ENCODE results near the gene ACVR1C.

ACVR1C gene

DNA sequence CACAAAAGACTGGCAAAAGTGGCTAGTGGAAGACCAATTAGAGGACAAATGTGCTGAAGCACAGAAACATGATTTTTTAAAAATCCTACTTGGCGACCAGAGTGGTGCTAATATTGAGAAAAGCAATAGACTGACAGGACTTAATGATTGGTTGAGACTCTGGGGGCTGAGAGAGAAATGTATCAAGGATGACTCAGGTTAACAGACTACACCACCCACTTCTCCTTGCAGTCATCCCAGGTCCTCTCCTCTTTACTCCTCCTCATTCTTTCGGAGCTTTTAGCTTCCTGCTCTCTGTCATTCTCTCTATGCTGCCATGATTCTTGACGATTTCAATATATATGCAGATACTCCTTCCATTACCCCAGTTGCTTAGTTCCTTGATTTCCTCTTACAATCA, 130.2 kb downstream of the ACVR1C start:
- Histone ChIP-seq H3K4me3 (no peak overlapping the region), H3K9ac (ENCODE audit: insufficient read length) (no peak overlapping the region), H3K36me3 (ENCODE audit: insufficient read depth, low read length) (no peaks in the 10 kb centered on the region), H3K9me3 (ENCODE audit: low read depth, low read length) (no peaks in the 10 kb centered on the region), H3K27ac (no peak overlapping the region)
- TF ChIP-seq FOXP2 (optimal IDR thresholded peaks at IDR 0.05; ENCODE audit: control extremely low read depth, extremely low read length, insufficient read depth), result no peak
- no peak for TF ChIP-seq POLR2AphosphoS5 (IDR thresholded peaks at IDR 0.05; ENCODE audit: borderline replicate concordance, low read depth, low read length)
- no peak for TF ChIP-seq EZH2 (IDR thresholded peaks at IDR 0.05)
- no peak for DNase-seq (ENCODE audit: low read depth, low spot score)

DNA sequence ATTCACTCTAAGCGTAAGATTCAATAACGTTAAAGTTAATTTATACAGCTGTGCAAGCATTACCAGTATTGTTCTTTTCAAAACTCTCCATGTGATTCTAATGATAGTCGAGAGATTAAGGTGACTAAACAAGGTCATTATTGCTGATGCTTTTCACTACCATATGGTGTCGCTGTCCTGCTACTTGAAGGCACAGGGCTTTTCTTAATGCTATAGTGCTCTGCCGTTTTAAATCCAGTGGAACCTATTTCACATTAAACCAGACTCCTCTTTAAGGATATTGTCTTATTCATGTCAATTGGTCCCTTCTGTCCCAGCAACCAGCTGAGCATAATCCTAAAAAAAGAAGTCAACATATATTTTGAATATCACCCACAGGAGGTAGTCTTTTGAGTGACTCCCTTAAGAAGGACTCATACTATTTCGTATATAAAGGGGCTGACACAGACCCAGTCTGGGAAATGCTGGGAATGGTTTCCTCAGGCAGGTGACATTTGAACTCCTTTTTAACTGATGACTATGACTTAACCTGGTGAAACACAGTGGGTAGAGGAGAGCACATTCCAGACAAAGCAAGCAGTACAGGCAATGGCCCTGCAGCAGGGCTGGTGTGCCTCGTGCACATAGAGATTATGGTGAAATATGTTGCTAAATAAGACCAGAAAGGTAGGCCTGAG, 130.9 kb downstream of the ACVR1C start:
- Histone ChIP-seq H3K4me3 (no peak overlapping the region), H3K27ac (no peak overlapping the region), H3K36me3 (ENCODE audit: insufficient read depth, low read length) (no peaks in the 10 kb centered on the region), H3K9me3 (ENCODE audit: low read depth, low read length) (no peaks in the 10 kb centered on the region), H3K9ac (ENCODE audit: insufficient read length) (no peak overlapping the region)
- no peak for DNase-seq (ENCODE audit: low read depth, low spot score)
- TF ChIP-seq FOXP2 (optimal IDR thresholded peaks at IDR 0.05; ENCODE audit: control extremely low read depth, extremely low read length, insufficient read depth) (no peak), EZH2 (IDR thresholded peaks at IDR 0.05) (no peak), POLR2AphosphoS5 (IDR thresholded peaks at IDR 0.05; ENCODE audit: borderline replicate concordance, low read depth, low read length) (no peak)

DNA sequence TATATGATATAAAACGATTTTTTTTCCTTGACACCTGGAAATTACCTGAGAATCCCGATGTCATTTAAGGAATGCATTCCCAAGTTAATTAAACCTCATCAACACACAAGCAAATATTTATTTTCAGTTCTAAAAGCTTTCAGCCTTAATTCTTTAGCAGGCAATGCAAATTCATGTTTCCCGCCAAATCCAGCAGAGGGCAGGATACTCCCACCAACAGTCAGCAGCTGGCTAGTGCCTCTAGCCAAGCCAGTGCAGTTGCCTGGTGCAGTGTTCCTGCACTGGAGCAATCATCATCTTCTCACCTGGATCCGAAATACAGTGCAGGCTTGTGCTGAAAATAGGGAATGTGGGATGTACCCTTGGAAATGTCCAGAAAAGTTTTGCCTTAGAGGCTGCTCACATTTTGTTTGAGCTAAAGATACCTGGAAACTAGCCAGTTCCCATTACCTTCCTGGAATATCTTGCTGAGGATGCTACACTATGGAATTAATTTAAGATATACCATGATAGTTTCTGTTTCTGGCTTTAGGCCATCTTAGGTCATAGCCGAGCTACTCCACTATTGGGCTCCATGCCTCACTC, 136.4 kb downstream of the ACVR1C start:
- Histone ChIP-seq H3K9me3 (ENCODE audit: low read depth, low read length) (no peaks in the 10 kb centered on the region), H3K4me3 (no peak overlapping the region), H3K27ac (no peak overlapping the region), H3K9ac (ENCODE audit: insufficient read length) (no peak overlapping the region), H3K36me3 (ENCODE audit: insufficient read depth, low read length) (no peaks in the 10 kb centered on the region)
- TF ChIP-seq EZH2 (IDR thresholded peaks at IDR 0.05) (no peak), POLR2AphosphoS5 (IDR thresholded peaks at IDR 0.05; ENCODE audit: borderline replicate concordance, low read depth, low read length) (no peak), FOXP2 (optimal IDR thresholded peaks at IDR 0.05; ENCODE audit: control extremely low read depth, extremely low read length, insufficient read depth) (no peak)
- no peak for DNase-seq (ENCODE audit: low read depth, low spot score)

DNA sequence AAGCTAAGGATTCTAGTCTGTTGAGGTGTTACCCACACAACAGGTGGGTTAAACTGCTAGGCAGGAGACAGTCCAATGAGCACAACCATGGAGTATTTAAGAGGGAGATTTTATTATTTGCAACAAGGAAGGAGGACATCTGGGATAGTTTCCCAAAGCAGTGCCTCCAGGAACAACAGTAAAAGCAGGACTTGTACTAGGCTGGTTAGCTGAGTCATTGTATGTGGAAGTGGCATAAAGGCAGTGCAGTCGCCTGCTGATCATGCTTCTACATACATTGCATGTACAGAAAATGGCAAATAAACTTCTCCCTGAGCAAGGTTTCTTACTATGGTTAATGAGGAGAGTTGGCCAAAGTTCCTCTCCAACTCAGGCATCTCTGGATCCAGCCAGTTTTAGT, 138.7 kb downstream of the ACVR1C start:
- DNase-seq (ENCODE audit: low read depth, low spot score), result no peak
- Histone ChIP-seq H3K9ac (ENCODE audit: insufficient read length) (no peak overlapping the region), H3K27ac (no peak overlapping the region), H3K4me3 (no peak overlapping the region), H3K9me3 (ENCODE audit: low read depth, low read length) (no peaks in the 10 kb centered on the region), H3K36me3 (ENCODE audit: insufficient read depth, low read length) (no peaks in the 10 kb centered on the region)
- TF ChIP-seq EZH2 (IDR thresholded peaks at IDR 0.05), result no peak
- no peak for TF ChIP-seq POLR2AphosphoS5 (IDR thresholded peaks at IDR 0.05; ENCODE audit: borderline replicate concordance, low read depth, low read length)
- no peak for TF ChIP-seq FOXP2 (optimal IDR thresholded peaks at IDR 0.05; ENCODE audit: control extremely low read depth, extremely low read length, insufficient read depth)

DNA sequence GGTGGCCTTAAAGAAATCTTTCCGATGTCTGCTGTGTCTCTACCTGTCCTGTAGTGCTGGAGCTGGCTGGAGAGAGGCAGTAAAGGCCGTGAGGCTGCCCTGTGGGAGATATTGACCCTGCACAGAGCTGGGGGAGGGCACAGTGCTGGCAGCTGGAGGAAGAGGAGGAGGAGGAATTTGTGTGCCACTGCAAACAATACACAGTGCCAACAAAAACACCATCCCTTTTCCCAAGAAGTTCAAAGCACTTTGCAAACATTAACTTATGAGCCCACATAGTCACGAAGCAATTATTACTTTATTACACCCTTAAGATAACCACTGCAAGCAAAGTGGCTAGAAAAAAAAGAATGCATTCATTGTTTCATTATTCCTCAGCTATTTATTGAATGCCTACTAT, 139.8 kb downstream of the ACVR1C start:
- H3K4me3 ChIP-seq, result no peak overlapping the region
- H3K36me3 ChIP-seq (ENCODE audit: insufficient read depth, low read length), result no peaks in the 10 kb centered on the region
- no peak overlapping the region for H3K27ac ChIP-seq
- TF ChIP-seq EZH2 (IDR thresholded peaks at IDR 0.05) (no peak), FOXP2 (optimal IDR thresholded peaks at IDR 0.05; ENCODE audit: control extremely low read depth, extremely low read length, insufficient read depth) (no peak), POLR2AphosphoS5 (IDR thresholded peaks at IDR 0.05; ENCODE audit: borderline replicate concordance, low read depth, low read length) (no peak)
- no peaks in the 10 kb centered on the region for H3K9me3 ChIP-seq (ENCODE audit: low read depth, low read length)
- no peak for DNase-seq (ENCODE audit: low read depth, low spot score)
- H3K9ac ChIP-seq (ENCODE audit: insufficient read length), result no peak overlapping the region

GRCh38 chr2:157487747-157488146, 140.9 kb downstream of the ACVR1C start:
- no peak overlapping the region for H3K27ac ChIP-seq
- H3K36me3 ChIP-seq (ENCODE audit: insufficient read depth, low read length), result no peaks in the 10 kb centered on the region
- no peak overlapping the region for H3K9ac ChIP-seq (ENCODE audit: insufficient read length)
- DNase-seq (ENCODE audit: low read depth, low spot score), result no peak
- no peak overlapping the region for H3K4me3 ChIP-seq
- H3K9me3 ChIP-seq (ENCODE audit: low read depth, low read length), result no peaks in the 10 kb centered on the region
- no peak for TF ChIP-seq EZH2 (IDR thresholded peaks at IDR 0.05)
- TF ChIP-seq FOXP2 (optimal IDR thresholded peaks at IDR 0.05; ENCODE audit: control extremely low read depth, extremely low read length, insufficient read depth), result no peak
- no peak for TF ChIP-seq POLR2AphosphoS5 (IDR thresholded peaks at IDR 0.05; ENCODE audit: borderline replicate concordance, low read depth, low read length)

GRCh38 chr2:157487271-157487610, 141.4 kb downstream of the ACVR1C start:
- DNase-seq (ENCODE audit: low read depth, low spot score), result no peak
- Histone ChIP-seq H3K9ac (ENCODE audit: insufficient read length) (no peak overlapping the region), H3K27ac (no peak overlapping the region), H3K4me3 (no peak overlapping the region), H3K36me3 (ENCODE audit: insufficient read depth, low read length) (no peaks in the 10 kb centered on the region), H3K9me3 (ENCODE audit: low read depth, low read length) (no peaks in the 10 kb centered on the region)
- no peak for TF ChIP-seq FOXP2 (optimal IDR thresholded peaks at IDR 0.05; ENCODE audit: control extremely low read depth, extremely low read length, insufficient read depth)
- no peak for TF ChIP-seq EZH2 (IDR thresholded peaks at IDR 0.05)
- TF ChIP-seq POLR2AphosphoS5 (IDR thresholded peaks at IDR 0.05; ENCODE audit: borderline replicate concordance, low read depth, low read length), result no peak

DNA sequence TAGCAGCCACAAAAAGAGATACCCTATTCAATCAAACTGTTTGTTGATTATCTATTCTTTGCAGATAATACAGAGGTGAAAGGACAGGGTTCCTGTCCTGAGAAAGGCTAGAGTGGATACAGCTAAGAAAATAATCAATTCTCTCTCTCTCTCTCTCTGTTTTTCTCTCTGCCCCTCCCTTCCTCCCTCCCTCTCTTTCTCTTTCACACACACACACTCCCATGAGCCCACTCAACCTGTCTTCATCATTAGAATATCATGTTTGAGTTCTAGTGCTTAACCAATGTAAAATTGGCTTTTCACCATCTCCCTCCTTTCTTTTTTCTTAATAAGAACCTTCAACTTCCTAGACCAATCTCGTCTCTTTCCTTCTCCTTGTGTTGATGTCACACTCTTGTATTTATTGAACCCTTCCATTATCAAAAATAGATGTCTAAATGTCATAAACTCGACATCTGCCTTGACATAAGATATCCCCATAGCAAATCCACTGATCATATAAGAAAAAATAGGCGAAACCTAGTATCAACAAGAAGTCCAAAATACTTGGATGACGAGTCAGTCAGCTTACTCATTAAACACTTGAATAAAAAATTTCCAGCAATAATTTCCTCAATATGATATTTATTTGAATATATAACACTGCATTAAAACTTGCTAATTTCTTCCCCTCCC, 141.9 kb downstream of the ACVR1C start:
- no peak for DNase-seq (ENCODE audit: low read depth, low spot score)

More for the DNA sequence above, 141.9 kb downstream of the ACVR1C start:
- H3K27ac ChIP-seq, result no peak overlapping the region
- no peaks in the 10 kb centered on the region for H3K36me3 ChIP-seq (ENCODE audit: insufficient read depth, low read length)
- no peaks in the 10 kb centered on the region for H3K9me3 ChIP-seq (ENCODE audit: low read depth, low read length)
- no peak overlapping the region for H3K9ac ChIP-seq (ENCODE audit: insufficient read length)
- no peak for TF ChIP-seq POLR2AphosphoS5 (IDR thresholded peaks at IDR 0.05; ENCODE audit: borderline replicate concordance, low read depth, low read length)
- no peak for TF ChIP-seq EZH2 (IDR thresholded peaks at IDR 0.05)
- no peak for TF ChIP-seq FOXP2 (optimal IDR thresholded peaks at IDR 0.05; ENCODE audit: control extremely low read depth, extremely low read length, insufficient read depth)
- no peak overlapping the region for H3K4me3 ChIP-seq

Data from SK-N-MC (cell line).